Stimulated activated CD4-positive, alpha-beta T cell treated with anti-CD3 and anti-CD28 coated beads, Interleukin-4, amount 100 ng/mL, for 24 hours (primary cell): Measurements from ENCODE around the gene ARPC5.
A peak's percentile ranks its signal among the peaks of the same experiment; 100 is the strongest.
"Not testable (repeated sequence)": the region's sequence is repeated elsewhere in the genome, so short reads cannot be mapped to it uniquely, and the experiment has no call there.

ENCODE experiments used
- DNase-seq: peaks from one replicate; pipeline ENCODE4 v3.0.0-alpha.2; 2020

ARPC5 gene

GRCh38 chr1:183635606-183636333 is at the start of gene ARPC5:
ARPC5 (minus strand) TSS chr1:183635783; CDS start chr1:183635659, 124 bp downstream.
- peak; percentile 96 for DNase-seq

- DNase-seq = peak; percentile 34
Measured at GRCh38 chr1:183685112-183685713, 49.6 kb upstream of the ARPC5 start.

GRCh38 chr1:183679363-183679762 is 43.8 kb upstream of the ARPC5 start:
- not testable (repeated sequence) for DNase-seq

DNA sequence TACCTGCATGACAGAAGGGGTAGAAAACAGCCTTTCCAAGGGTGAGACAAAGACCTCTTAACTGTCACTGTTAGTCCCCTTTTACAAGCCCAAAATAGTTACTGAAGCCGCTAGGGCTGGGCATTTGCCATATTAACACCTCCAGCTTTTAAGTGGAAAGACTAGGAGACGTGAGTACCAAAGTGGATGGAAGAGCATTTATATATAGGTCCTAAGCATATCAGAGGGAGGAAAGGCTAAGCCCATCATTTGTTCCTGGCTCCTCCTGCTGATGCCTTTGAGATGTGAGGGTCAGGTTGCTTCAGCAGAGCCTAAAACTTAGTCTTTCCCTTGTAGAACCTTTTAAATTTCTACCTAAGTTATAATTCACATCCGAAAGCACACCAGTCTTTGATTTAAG is 43.2 kb upstream of the ARPC5 start:
- DNase-seq = no peak

- no peak for DNase-seq
Measured at GRCh38 chr1:183676586-183677189, 41.1 kb upstream of the ARPC5 start.

- no peak for DNase-seq
Measured at GRCh38 chr1:183675883-183676585, 40.5 kb upstream of the ARPC5 start.

DNA sequence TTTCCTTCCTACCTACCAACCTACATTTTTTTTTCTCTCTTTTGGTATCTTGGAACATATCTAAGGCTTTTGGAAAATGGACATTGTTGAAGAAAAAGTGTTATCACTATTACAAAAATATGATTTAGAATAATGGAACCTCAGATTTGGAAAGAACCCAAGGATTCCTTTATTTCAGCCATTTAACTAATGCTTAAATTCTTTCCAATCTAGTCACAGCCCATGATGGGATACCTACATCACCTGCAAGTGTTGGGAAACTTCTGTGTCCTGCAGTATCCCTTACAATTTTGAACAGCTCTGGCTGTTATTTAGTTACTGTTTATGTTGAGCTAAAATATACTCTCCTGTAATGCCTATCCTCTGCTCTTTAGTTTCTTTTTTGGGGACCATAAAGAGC is 39.8 kb upstream of the ARPC5 start:
- DNase-seq = no peak

DNA sequence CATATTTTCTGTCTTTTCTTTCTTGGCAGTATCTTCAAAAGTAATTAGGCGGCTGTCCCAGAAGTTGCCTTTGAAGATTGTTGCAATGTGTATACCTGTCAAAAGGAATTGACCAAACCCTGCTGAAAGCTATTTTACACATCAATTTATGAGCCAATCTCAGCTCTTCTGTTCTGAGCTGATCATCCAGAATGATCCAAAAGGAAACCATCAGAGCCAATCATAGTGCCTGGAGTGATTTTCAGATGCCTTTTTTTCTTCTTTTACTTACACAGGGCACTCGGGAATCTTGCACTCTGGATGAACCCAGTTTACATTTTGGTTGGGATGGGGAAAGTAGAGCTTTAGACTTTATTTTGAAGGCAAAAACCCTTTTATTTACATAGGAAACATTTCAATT is 39.3 kb upstream of the ARPC5 start:
- DNase-seq = no peak

DNA sequence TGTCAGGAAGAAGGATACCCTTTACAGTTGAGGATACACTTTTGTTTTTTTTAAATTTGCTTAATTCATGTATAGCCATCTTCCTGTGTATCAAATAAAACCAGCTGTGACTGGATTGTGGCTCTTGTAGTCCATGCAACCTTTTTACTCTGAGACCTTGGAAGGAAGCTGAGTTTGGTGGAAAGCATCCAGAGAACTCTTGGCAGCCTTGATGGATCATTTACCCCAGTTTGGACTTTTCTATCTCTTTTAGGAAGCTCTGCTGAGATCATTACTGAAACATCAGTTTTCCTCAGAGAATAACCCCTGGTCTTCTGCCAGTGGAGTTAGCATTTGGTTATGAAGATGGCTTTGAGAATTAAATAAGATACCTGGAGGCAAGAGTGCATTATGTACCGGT is 38.8 kb upstream of the ARPC5 start:
- DNase-seq = no peak

GRCh38 chr1:183673605-183674323 is 38.2 kb upstream of the ARPC5 start:
- no peak for DNase-seq

- DNase-seq = no peak
Measured at GRCh38 chr1:183670169-183670568, 34.6 kb upstream of the ARPC5 start.

DNA sequence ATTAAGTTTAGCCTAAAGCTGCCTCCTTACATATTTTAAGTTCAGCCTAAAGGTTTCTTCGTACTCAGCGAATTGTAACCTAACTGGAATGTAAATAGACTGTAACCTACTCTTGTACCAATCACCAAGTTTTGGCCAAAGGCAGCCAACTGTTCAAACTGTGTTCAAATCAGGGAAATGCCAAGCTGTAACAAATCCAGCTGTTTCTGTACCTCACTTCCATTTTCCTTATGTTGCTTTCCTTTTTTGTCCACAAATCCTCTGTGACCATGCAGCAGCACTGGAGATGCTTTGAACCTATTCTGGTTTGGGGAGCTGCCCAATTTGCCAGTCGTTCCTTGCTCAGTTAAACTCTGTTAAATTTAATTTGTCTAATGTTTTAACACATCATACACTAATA is 20.8 kb upstream of the ARPC5 start:
- no peak for DNase-seq

DNA sequence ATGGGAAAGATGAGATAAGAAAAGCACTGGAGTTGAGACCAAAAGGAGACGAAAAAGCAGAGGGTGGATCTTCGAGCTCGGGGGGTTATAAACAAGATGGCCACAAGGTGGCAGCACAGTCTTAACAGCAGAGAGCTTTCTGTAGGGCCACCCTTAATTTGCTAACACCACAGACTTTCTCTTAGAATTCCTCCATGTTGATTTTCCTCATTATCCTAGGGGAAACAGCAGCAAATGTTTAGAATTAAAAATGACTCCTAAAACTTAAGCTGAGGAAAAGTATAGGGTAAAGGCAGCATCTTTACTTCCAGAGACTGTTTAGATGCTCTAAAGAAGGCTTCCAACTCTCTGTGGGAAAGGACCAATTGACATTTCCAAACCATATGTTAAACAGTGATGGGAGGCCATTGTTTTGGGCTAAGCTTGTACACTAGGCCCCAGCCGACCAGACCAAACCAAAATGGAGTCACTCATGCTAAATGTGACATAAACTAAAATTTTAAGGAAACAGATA is 20.0 kb upstream of the ARPC5 start:
- DNase-seq = peak; percentile 81

GRCh38 chr1:183654706-183655105 is 19.1 kb upstream of the ARPC5 start:
- no peak for DNase-seq

GRCh38 chr1:183653876-183654451 is 18.4 kb upstream of the ARPC5 start:
- DNase-seq = no peak

DNA sequence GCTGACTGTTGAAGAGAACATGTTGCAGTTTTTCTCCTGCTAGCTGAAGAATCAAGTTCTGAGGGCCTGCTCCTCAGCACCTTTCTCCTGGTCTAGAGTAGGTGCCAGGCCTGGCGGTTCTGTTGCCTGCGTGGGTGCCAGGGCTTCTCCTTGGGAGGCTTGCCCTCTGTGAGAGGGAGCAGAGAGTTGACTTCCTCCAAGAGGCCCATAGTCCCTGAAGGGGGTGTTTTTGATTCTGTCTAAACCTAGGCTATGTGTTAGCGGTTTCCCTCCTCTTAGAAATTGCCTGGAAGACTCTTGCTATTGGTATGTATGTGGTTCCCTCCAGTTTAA is 17.8 kb upstream of the ARPC5 start:
- DNase-seq = no peak

GRCh38 chr1:183652547-183653461 is 17.2 kb upstream of the ARPC5 start, which contains the start of gene APOBEC4:
APOBEC4 (minus strand) TSS chr1:183653316; CDS start chr1:183648781, 4,535 bp downstream.
- no peak for DNase-seq

- DNase-seq = peak; percentile 10
Measured at GRCh38 chr1:183652107-183652506, 16.5 kb upstream of the ARPC5 start.

- no peak for DNase-seq
Measured at GRCh38 chr1:183651612-183652011, 16.0 kb upstream of the ARPC5 start.

- DNase-seq = no peak
Measured at GRCh38 chr1:183648042-183648441, 12.5 kb upstream of the ARPC5 start.

GRCh38 chr1:183646776-183647175 is 11.2 kb upstream of the ARPC5 start:
- no peak for DNase-seq
